Stimulated activated CD8-positive, alpha-beta memory T cell treated with anti-CD3 and anti-CD28 coated beads, Interleukin-7, amount 100 ng/mL, for 24 hours (primary cell): ENCODE results near the gene STRADB.
A peak's percentile ranks its signal among the peaks of the same experiment; 100 is the strongest.
"Not testable (repeated sequence)": the region's sequence is repeated elsewhere in the genome, so short reads cannot be mapped to it uniquely, and the experiment has no call there.

Source experiments
- DNase-seq: peaks from one replicate; pipeline ENCODE4 v3.0.0-alpha.2; 2020; ENCODE audit warnings: low read depth

STRADB gene

DNA sequence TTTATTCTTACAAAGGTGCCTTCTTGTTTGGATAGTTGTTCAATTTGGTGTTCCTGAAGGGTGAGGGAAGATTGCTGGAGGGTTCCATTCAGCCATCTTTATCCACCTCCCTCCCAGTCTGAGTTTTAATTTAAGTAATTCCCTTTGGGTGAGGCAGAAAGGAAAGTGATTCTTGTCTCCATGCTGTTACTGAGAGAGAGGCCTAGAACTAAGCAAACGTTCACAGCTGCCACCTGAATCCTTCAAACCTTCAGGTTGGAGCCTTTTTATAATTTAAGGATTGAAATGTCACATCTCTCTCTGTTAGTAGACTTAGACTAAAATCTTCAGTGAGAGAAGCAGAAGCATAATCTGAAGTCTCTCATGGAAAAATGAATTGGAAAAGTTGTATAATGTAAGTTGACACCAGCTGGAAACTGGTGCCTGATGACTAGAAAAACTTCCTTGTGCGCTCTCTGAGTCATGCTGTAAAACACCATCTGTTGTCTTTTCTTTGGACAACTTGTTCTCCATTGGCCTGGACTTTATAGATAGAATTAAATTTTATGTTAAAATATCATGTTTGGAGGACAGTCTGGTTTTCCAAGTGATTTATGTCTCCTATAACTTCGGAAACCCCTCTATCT lies 14.6 kb downstream of the STRADB start:
- no peak for DNase-seq

DNA sequence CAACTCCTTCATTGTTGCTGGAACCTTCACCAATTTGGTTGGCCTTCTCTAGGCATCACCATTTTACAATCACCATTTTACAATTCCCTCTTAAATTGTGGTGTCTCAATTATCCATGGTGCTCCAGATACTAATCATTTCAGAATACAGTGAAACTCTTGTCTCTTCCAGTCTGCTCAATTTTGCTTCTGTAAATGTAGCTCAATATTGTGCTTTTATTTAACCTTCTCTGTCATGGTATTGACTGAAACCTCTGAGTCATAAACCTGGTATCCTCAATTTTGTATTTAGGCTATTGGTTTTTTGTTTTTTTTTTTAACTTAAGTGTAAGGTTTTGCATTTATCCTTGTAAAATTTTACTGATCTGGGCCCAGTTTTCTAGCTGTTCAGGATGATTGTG lies 16.1 kb downstream of the STRADB start:
- DNase-seq, result no peak

DNA sequence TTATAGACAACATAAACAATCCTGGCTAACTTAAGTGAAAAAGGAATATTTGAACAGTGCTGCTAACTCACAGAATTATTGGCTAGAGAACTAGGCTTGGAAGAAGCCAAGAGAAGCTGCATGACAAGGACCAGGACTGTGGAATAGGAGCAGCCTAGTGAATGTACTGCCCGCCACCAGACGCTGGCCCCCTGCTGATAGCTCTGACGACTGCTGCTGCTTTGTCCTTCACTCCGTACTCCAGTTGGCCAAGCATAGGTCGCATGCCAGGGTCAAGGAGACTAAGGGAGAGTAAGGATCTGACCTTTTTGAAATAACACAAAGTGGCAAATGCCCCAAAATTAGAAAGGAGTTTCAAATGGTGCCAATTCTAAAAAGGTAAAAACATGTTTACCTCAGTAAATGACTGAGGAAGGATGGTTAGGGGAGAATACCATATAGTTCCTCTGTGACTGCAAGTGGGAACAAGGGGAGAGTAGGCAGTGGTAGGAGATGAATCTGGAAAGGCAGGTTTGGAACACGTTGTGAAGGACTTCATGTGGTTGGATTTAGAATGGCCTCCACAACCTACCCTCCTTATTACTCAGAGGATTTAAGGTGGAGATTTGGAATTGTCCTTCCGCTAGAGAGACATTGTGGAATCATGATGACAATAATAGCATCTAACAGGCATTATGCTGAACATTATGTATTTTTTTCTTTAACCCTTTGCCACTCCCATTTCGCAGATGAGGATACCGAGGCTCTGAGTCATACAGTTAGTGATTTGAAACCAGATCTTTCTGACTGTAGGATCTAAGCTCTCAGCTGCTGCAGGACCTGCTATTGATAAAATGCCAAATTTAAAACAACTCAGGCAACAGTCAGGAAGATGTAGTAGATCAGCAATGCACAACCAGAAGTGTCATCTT lies 19.5 kb downstream of the STRADB start:
- DNase-seq, result no peak

DNA sequence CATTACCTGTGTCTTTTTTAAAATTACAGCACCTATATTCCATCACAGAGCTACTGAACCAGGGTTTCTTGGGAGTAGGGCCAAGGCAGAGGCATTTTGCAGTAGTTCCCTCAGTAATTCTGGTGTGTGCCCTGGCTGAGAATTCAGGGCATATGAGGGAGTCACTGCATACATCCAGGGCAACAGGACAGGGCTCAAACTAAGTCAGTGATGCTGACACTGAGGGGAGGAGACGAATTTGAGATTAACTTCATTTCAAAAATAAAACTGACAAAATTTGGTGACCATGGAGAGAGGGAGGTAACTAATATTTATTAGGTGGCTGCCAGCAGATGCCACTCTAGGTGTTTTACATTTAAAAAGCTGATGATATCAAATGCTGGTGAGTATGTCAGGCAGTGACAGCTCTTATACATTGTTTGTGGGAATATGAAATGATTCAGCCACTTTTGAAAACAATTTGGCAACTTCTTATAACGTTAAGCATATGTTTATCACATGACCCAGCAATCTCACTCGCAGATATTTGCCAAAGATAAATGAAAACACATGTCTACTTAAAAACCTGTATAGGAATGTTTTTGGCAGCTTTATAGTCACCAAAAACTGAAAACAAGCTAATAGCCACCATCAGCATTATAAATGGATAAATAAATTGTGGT lies 20.3 kb downstream of the STRADB start:
- DNase-seq, result no peak

DNA sequence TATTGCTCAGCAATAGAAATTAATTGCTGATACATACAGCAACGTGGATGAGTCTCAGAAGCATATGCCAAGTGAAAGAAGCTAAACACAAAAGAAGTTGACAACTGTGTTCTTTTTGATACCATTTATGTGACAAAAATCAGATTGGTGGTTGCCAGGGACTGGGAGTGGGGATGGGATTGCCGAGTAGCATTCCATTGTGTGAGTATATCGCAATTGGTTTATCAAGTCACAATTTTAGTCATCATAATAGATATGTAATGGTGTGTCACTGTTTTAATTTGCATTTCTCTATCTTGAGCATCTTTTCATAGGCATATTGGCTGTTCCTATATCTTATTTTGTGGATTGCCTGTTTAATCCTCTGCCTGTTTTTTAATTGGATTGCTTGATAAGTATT lies 20.9 kb downstream of the STRADB start:
- no peak for DNase-seq

DNA sequence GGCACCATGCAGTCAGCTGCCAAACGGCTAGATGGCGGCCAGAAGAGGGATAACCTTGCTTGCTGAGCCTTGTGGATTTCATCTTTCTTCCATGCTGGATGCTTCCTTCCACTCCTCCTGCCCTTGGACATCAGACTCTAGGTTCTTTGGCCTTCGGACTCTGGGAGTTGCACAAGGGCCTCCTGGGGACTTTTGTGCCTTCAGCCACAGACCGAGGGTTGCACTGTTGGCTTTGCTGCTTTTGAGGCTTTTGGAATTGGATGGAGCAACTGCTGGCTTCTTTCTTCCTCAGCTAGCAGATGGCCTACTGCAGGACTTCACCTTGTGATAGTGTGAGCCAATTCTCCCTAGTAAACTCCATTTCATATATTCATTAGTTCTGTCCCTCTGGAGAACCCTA lies 31.0 kb downstream of the STRADB start:
- no peak for DNase-seq

DNA sequence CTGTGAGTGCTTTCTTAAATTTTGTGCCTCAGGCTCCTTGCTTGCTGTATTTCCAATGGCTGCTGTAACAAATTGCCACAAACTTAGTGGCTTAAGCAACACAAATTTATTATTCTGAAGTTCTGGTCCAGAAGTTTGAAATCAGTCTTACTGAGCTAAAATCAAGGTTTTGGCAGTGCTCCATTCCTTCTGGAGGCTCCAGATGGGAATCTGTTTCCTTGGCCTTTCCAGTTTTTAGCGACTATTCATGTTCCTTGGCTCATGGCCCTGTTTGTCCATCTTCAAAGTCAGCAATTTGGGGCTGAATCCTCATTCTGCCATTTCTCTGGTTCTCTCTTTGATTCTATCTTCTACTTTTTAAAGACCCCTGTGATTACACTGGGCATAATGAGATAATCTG lies 31.8 kb downstream of the STRADB start:
- DNase-seq, result no peak

DNA sequence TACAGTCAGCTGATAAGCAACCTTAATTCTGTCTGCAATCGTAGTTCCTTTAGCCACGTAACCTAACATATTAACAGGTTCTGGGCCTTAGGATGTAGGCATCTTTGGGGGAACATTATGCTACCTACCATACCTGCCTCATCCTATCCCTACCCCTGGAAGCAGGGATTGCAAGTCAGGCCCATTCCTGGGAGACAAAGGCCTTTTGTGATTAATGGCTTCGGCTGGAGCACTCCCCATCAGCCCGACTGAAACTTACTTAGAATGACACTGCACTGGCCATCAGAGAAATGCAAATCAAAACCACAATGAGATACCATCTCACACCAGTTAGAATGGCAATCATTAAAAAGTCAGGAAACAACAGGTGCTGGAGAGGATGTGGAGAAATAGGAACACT lies 32.2 kb downstream of the STRADB start:
- not testable (repeated sequence) for DNase-seq

DNA sequence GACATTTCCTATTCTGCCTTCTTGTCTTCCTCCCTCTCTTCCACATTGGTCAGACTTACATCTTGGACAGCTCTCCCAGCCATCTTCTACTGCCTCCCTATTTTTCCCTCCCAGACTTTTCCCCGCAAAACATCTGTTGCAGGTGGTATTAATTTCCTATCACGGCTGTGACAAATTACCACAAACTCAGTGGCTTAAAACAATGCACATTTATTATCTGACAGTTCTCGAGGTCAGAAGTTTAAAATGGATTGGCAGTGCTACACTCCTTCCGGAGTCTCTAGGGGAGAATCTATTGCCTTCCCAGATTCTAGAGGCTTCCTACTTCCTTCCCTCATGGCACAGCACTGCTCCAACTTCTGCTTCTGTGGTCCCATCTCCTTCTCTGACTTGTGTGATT lies 33.3 kb downstream of the STRADB start:
- no peak for DNase-seq

DNA sequence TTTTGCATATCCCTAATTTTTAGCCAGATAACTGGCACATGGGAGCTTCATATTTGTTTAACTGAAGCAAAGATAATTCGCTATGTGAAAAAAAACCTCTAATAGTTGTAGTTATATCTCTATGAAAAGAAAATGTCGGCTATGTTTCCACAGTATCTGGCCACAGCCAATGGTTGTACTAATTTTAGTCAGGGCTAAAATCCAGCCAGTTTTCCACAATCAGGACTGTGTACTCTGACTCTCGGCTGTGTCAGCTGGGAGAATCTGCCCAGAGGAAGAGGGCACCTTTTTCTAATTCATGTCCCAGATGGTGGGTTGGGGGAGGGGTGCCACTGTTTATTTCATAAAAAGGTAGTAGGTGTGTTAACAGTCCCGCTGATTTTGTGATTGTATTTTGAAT lies 38.8 kb downstream of the STRADB start:
- DNase-seq, result no peak

DNA sequence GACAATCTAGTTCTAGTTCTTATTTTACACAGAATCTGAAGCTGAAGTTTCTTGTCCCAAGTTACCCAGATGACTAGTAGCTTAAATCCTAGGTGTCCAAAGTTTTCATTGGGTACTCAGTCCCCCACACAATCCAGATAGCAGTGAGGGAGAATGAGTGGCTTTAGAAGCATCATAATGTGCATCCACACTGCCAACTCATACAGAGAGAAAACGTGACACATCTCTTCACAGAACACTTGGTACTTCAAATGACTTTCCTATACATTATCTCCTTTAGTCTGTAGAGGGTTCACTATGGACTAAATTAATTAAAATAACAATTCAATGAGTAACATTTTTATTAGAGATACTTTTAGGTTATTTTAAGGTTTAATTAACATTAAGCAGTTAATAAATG lies 45.2 kb downstream of the STRADB start:
- no peak for DNase-seq

DNA sequence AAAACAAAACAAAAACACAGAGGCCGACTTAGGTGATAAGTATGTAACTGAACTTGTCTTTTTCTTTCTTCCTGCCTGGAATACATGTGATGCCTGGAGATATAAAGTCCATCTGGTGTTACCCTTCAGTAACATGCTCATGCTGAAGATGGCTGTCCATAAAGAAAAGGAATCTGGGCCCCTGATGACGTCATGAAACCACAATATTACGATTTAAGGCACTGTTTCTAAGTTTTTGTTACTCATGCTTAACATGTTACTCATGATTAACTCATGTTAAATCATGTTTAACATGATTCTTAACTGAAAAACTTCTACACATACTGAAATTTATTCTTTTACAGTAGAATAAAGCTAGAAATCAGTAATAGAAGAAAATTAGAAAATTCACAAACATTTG lies 49.0 kb downstream of the STRADB start:
- DNase-seq, result no peak

DNA sequence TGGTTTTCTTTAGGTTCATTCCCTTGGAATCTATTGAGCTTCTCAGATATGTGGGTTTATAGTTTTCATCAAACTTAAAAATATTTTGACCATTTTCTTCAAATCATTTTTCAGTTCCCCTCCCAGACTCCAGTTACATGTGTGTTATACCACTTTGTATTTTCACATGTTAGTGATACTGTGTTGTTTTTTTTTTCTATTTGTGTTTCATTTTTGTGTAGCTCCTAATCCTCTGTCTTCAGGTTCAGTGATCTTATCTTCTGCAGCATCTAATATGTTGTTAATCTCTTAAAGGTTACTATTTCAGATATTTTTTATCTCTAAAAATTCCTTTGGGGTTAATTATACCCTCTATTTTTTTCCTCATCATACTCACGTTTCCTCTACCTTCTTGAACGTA lies 51.2 kb downstream of the STRADB start:
- no peak for DNase-seq

DNA sequence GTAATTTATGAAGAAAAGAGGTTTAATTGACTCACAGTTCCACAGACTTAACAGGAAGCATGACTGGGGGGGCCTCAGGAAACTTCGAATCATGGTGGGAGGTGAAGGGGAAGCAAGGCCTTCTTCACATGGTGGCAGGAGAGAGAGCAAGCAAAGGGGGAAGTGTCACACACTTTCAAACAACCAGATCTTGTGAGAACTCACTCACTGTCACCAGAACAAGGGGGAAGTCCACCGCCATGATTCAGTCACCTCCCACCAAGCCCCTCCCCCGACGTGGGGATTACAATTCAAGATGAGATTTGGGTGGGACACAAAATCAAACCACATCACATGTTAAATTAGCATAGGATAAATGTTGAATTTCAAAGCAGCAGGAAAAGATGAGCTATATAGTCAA lies 56.2 kb downstream of the STRADB start:
- DNase-seq, result peak; percentile 7

DNA sequence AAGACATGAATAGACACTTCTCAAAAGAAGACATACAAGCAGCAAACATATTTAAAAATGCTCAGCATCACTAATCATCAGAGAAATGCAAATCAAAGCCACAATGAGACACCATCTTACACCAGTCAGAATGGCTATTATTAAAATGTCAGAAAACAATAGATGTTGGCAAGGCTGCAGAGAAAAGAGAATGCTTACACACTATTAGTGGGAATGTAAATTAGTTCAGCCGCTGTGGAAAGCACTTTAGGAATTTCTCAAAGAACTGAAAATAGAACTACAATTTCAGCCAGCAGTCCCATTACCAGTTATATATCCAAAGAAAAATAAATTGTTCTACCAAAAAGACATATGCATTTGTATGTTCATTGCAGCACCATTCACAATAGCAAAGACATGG lies 61.7 kb downstream of the STRADB start:
- DNase-seq, result no peak

DNA sequence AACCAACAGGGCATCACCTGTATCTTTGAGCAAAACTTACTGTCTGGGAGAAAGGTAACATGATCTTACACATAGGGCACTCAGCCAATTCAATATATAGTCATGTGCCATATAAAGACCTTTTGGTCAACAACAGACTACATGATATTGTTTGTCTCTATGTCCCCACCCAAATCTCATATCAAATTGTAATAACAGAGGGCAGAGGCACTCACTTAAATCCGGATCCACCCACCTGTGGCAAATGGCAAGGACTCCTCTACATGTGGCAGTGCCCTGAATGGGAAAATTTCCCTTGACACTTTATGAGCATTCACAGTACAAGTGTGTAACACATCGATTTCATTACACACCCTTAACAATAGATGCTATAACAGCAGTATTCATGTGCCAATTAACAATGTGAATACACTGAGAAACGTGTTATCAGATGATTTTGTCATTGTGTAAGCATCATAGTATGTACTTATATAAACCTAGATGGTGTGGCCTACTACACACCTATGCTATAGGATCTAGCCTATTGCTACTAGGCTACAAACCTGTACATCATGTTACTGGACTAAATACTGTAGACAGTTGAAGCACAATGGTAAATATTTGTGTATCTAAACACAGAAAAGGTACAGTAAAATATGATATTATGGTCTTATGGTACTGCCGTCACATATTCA lies 64.2 kb downstream of the STRADB start:
- DNase-seq, result no peak

DNA sequence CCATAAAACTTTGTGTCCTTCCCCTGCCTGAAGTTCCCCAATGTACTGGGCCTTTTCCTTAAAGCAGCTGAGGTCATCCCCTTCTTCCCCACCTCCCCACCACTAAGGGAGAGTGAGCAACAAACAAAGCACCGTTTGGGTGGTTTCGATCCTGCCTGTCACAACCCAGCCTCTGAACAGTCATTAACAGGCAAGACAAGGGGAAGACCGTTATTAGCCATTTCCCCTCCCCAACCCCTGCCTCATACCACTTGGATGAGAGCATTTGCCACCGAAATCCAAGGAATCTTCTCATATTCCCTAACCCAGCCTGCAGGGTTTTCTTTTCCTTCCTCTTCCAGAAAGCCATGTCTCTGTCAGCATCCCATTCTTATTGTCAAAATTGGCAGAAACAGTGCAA lies 65.6 kb downstream of the STRADB start:
- DNase-seq, result no peak

DNA sequence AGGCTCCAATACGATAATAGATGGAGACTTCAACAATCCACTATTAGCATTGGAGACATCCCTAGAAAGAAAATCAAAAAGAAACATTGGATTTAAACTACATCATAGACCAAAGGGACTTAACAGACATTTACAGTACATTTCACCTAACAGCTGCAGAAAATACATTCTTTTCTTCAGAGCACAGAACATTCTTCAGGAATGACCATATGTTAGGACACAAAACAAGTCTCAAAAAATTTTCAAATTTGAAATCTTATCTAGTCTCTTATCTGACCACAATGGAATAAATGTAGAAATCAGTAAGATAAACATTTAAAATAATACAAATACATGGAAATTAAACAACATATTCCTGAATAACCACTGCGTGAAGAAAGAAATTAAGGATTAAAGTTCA lies 68.7 kb downstream of the STRADB start:
- no peak for DNase-seq

DNA sequence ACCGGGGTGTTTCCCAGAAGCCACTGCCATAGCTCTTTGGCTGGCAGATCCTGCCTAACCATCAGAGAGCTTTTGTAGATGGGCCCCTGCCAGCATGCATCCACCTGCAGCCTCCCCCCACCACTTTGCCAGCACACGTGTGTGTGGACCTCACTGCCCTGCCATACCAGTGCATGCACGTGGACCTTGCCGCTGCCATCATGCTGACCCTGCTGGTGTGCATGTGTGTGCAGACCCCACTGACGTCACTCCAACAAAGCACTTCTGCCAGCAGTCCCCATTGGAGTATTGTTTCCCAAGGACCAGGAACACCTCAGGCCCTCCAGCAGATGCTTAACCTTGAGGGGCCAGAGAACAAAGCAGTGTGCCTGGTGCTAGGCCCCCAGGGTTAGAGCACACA lies 71.4 kb downstream of the STRADB start:
- no peak for DNase-seq

DNA sequence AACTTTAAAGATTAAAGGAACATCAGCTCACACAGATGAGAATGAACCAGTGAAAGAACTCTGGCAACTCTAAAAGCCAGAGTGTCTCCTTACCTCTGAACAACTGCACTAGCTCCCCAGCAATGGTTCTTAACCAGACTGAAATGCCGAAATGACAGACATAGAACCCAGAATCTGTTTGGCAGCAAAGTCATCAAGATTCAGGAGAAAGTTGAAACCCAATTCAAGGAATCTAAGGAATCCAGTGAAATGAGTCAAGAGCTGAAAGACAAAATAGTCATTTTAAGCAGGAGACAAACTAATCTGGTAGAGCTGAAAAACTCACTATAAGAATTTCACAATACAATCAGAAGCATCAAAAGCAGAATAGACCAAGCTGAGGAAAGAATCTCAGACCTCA lies 72.0 kb downstream of the STRADB start:
- no peak for DNase-seq
